ENCODE results near the gene SLC25A13. TPM values are rescaled to one million over a fixed set of nuclear protein-coding genes. Genes with fewer than 3 reads are reported as not detected.

Gene SLC25A13
- total RNA-seq, 1 donor from 2014 or later: 66.8 TPM

DNA sequence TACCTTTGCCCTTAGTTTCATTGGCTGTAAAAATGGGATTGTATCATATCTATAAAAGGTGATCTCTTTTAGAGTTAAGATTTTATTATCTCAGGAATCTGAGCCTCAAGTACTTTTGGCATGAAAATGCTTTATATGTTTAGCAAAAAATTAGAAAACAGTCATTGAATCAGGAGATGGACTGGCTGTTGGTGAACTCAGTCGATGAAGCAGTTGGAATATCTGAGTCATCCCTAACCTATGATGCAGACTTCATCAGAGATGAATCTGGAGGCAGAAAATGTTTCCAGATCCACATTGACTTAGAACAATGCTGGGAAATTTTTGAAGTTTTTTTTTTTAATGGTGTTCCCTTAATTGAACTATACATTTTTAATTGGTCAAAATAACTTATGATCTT lies 228.5 kb downstream of the SLC25A13 start:
- peak; percentile 82 for DNase-seq (ENCODE audit: low read depth)

DNA sequence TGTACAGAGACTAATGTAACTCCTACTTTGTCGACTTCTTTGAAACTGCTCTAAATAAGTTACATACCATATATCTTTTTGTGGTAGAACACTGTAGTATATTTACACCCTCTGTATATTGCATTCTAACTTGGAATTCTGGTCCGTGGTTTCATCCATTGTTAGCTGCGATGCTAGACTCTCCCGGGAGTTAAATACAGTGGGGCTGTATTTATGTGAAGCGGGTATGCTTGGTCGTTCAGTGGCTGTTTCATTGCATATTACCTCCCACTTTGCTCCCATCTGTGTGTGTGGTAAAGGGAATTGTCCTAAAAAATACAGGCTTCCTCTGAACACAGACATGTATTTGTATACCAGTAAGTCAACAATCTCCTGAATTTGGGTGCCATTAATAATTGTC lies 231.1 kb downstream of the SLC25A13 start:
- no peak for DNase-seq (ENCODE audit: low read depth)

DNA sequence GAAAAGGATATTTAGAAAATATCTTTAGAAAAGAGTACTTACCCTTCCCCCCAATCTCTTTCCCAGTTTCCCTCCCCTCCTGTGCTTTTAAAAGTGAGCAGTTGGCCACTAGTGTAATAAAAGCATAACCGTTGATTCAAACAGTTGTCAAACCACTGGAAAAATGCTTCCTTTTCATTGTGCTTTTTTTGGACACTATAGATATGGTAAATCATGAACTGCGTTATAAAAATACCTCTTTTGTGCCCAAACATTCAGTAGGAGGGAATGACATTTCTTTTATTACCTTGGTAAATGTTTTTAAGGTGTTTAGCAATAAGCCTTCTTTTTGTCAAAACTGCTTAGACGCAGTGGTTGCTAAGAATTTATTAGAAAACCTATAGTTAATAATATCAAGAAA lies 232.4 kb downstream of the SLC25A13 start:
- no peak for DNase-seq (ENCODE audit: low read depth)

DNA sequence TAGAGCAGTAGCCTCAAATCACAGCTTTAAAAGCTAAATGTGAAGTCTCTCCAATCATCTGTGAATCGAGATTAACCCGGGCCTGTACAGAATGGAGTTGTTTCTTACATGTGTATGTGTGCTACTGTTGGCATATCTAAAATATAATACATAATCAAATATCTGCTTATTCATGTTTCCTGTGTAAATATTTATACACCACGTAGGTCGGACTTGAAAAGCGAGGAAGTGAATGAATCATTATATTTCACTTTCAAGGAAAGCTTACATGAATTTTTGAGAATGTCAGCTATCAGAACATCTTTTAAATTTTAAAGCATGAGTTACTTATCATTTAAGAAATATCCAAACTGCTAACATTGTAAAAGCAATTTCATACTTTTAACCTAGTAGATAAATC lies 233.3 kb downstream of the SLC25A13 start:
- DNase-seq (ENCODE audit: low read depth): no peak

DNA sequence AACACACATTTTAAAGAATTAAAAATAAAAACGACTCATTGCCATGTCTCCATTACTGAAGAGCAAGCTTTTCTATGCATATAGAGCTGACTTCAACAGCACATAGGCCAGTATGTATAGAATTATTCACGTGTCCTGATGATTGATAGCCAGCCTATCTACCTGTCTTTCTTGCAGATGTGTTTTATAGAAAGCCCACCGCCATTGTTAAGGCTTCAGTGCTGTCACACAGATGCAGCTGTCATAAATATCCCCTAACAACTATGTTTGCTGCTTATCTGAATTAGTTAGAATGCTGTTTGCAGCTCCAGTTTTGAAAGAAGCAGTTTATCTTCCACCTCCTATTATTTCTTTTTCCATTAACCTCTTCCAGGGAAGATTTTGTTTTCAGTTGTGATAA lies 235.9 kb downstream of the SLC25A13 start:
- DNase-seq (ENCODE audit: low read depth): no peak

DNA sequence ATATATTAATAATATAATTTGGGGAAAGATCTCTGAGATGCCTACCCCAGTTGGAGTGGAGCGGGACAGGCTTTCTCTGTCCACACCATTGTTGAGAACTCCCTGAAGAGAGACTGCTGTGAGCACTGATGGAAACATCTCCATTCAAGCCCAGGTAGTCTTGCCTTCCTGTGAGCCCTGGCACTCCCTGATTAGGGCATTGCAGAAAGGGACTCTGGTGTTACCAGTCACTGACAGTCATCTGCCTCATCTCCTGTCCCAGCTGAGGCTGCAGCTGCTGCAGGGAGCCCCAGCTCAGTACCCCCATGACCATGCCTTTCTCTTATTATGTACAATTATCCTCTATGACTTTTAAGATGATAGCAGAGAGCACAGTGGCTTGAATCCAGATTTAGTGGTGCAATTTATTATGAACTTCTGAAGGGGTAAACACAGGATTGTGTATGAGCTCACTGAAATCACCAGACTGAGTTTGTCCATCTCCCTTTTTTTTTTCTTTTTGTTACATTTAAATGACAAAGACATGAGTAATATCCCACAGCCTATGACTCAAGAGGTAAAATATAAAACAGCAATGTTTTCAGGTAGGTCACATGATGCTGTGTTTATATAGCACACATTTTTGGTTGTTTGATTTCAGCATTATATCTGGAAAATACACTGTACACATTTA lies 236.9 kb downstream of the SLC25A13 start:
- peak; percentile 94 for DNase-seq (ENCODE audit: low read depth)

DNA sequence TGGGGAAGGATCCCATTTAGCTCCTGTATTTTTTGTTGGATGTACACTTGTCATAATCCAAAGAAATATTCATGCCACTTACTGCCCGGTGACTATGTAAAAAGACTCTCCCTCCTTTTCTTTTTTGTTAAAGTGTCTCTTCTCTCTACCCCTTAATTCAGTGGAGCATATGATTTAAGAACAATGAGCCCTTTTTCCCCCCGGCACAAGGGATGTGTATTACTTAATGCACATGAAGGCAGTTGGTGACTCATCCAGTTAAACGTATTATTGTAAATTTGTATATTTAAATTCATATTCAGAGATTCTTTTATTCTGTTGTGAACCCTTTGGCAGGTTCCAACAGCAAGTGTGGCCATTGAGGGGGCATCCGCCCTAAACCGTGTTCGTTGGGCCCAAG lies 241.9 kb downstream of the SLC25A13 start:
- DNase-seq (ENCODE audit: low read depth): no peak

DNA sequence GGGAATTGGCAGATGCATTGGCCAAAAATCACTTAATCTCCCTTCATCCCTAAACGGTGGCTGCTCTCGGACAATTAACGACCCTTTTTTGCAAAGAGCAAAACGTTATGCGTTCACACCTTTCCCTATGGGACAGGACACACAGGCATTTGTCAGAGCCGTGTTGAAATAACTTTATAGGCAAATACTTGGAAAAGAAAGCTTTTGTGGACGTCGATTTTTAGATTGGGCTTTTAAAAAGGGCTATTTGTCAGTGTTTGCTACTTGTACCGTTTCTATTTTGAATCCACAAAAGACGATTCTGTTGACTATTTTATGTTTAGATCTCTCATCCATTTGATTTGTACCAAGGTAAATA lies 245.6 kb downstream of the SLC25A13 start:
- DNase-seq (ENCODE audit: low read depth): no peak

DNA sequence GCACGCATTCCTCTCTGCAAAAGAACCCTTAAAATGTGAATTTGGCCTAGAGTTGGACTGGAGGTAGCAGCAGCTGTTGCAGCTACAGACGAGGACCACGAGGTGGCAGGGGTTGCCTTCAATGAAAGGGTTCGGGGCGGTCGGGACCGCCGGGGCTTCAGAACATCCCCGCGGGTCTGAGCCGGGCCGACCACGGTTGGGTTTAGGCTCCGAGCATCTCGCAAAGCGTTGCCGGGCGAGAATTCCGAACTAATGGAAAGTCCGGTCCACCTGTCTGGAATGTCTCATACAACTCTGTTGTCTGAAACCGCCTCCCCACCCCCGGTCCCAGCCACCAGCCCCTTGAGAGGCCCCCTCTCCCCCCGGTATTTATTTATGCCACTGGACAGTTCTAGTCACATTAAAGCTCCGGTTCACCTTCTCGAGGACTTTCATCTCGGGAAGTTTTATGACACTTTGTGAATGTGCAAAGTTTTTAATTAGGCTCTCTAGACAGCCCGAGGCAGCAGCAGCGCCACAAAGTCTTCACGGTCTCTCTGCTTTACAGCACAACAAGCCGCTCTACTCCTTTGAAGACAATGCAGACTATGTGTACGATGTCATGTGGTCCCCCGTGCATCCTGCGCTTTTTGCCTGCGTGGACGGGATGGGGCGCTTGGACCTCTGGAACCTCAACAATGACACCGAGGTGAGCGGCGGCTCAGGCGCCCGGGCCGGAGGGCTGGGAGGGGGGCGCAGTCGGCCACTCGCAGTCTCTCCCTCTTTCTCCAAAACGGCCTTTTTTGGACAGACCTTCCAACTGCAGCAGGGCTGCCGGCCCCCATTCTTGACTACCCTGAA lies 246.2 kb downstream of the SLC25A13 start:
- DNase-seq (ENCODE audit: low read depth): peak; percentile 29

DNA sequence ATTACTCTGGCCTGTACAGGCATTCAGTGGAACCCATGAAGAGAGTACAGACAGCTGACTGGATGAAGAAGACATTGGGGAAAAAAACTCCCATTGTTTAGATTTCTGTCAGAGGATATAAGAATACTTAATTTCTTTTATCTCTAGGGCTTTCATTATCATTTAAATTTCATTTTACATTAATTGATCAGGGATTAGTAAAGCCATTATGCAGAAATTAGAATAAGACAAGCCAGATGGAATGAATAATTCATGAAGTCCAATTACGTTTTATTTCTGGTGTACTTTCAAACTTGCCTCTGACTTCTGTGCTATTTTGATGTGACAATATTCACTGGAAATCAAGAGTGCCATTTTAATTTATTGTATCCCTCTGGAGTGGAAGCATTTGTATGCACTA lies 247.0 kb downstream of the SLC25A13 start:
- no peak for DNase-seq (ENCODE audit: low read depth)

Data from renal cortical epithelial cell (primary cell).